GM18861 (cell line): ENCODE results near the gene PFDN4.

Experiments used
- ATAC-seq: cut with Tn5 transposase; IDR thresholded peaks from one replicate; pipeline ENCODE4 v1.9.1; 2021; ENCODE audit not compliant: unreplicated experiment

PFDN4 gene

DNA sequence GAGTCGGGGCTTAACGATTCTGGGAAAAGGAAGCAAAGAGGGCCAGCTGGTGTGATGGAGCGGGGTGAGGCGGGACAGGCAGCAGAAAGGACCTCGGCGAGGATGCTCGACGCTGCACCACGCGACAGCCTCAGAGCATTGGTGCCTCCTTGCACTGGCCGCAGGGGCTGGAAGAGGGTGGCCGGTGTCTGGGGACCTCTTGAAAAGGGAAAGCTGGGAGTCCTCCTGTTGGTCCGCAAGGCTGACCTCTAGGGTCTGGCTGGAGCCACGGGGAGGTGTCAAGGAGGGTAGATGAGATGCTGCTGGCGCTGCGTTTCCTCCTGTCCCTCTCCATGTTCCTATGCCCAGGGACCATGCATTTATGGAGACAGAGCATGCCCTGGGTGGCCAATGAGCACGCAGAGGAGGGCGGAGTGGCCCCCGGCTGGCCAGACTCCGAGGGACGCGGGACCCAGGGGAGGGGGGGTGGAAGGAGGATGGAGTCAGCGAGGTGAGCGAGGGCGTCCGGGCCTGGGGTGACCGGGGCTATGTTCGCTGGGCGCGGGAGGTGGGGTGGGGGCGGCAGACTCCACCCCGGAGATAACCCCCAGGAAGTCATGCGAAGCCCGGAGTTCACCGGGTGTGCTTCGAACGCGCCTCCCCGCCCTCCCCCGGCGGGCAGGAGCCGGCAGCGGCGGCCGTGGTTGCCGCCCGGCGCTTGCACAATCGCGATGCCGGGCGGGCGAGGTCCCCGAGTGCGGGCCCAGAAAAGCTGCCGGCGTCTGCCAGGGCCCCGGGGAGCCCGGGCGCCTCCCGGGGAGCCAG lies 34.0 kb upstream of the PFDN4 start, which contains the start of gene CYP24A1:
Gene CYP24A1 (minus strand): TSS at position 334 of the 804 bp plus-strand sequence. CDS start 407 bp downstream, outside the sequence.
- no peak for ATAC-seq

DNA sequence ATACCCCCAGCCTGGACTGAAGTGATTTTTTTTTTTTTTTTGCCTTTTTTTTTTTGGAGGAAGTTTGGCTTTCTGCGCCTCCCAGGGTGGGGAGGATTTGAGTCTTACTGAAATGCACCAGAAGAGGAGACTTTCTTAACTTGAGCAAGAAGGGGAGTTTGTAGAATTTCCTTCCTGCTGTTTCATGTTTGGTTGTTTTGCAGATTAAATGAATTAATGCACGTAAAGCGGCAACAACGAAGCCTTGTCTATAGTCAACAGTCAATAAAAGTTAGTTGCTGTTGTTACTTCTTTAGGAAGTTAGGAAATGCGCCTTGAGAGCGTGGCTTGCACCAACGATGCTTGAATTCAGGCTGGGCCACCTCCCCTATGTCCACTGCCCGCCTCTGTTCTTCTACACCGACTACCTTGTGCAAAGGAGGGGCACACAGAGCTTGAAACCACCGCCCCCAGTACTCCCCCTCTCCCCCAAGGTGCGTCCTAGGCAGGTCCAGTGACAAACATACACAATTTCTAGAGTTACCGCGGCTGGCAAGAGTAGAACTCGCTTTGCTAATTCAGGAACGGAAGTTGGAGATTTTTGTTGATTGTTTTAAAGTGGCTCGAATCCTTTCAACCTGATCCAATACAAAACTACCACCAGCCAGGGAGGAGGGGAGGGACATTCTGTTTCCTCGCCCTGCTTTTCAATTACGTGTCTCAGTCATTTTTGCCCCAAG lies 33.3 kb upstream of the PFDN4 start:
- ATAC-seq: no peak

GRCh38 chr20:54176610-54177009 lies 31.3 kb upstream of the PFDN4 start:
- no peak for ATAC-seq

- no peak for ATAC-seq
Observed at GRCh38 chr20:54177378-54177777, 30.5 kb upstream of the PFDN4 start.

- ATAC-seq: no peak
Observed at GRCh38 chr20:54178256-54178655, 29.6 kb upstream of the PFDN4 start.

- ATAC-seq: no peak
Observed at GRCh38 chr20:54179946-54180345, 27.9 kb upstream of the PFDN4 start.

DNA sequence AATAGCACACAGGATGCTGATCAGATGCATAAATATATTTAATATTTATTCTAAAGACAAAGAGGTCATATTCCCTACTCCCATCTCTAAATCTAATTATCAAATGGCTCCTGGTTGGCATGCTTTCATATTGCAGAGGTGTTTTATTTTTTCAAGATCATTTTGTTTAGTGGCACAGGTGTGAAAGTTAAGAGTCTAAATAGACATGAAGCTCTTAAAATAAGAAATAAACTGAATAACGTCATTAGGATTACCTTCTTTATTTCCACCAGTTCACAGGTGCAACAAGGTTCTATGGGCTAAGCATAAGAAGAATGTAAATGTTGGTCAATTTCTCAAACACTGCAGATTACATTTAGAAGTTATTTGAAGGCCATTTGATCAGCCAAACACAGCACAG lies 27.0 kb upstream of the PFDN4 start:
- no peak for ATAC-seq

GRCh38 chr20:54184071-54184470 lies 23.8 kb upstream of the PFDN4 start:
- no peak for ATAC-seq

- no peak for ATAC-seq
Observed at GRCh38 chr20:54184904-54185626, 22.8 kb upstream of the PFDN4 start.

GRCh38 chr20:54188132-54188849 lies 19.6 kb upstream of the PFDN4 start:
- ATAC-seq: no peak

GRCh38 chr20:54189630-54190029 lies 18.3 kb upstream of the PFDN4 start:
- no peak for ATAC-seq

- ATAC-seq: no peak
Observed at GRCh38 chr20:54190217-54190616, 17.7 kb upstream of the PFDN4 start.

GRCh38 chr20:54193817-54194216 lies 14.1 kb upstream of the PFDN4 start:
- no peak for ATAC-seq

DNA sequence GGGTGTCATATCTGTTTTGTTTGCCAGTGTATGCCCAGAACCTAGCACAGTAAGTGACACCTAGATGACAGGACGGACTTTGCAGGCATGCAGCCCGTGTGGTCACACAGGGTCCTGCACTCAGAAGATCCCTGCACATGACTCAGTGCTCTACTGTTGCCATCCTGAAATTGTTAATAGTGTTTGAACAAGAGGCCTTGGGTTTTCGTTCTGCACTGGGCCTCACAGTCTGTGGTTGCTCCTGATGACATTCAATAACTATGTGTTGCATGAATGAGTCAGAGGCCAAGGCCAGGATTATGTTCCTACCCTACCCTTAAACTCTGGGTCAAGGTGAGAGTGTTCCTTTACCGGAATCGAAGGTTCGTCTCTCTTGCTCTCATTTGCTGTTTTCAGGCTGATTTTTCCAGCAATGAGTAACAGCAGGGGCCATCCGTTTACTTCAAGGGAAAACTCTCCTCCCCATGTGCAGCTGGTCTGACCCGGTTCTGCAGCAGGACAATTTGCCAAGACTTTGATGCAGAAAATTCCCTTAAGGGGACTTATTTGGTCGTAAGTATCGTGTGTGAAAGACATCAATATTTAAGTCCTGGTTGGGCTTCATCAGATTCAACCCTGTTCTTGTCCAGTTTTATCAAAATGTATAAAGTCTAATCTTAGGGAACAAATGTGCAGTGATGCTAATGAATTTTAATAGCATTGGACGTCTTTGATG lies 13.0 kb upstream of the PFDN4 start:
- ATAC-seq: no peak

DNA sequence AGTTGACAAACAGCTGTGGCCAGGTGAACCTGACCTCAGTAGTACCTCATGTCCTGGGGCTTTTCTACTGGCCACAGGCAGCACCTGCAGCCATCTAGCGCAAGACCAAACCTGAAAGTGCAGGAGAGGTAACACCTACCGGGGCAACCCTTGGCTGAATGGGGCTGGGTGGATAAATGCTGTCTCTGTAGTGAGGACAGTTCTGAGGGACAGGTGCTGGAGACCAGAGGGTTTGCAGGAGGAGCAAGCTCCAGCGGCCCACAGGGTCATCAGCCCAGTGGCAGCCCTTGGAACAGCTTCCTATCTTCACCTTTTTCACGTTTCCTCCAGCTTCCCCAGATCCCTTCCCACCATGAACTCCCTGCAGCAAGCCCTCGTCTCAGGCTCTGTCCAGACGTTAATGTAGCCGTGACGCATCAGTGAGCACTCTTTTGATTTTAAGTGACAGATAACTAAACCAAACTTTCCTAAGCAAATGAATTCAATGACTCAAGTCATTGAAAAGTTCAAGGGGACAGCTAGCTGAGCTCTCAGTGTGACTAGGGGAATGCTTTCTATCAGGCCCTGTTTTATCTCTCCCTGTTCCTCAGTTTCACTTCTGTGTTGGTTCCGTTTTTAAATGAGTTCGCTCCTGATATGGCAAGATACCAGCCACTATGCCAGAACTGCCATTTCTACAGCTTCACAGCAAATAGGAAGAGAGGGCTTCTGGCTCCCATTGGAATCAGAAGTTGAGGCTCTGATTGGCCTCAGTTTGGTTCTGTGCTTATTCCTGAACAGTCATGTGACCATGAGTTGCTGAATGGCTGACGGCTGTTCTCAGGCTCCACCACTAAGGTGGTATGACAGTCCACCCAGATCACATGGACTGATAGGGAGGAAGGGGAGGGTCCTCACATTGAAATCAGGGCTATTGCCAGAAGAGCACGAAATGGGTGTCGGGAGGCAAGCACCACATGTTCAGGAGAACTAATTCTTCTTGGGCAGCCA lies 12.1 kb upstream of the PFDN4 start:
- ATAC-seq: peak; percentile 46

DNA sequence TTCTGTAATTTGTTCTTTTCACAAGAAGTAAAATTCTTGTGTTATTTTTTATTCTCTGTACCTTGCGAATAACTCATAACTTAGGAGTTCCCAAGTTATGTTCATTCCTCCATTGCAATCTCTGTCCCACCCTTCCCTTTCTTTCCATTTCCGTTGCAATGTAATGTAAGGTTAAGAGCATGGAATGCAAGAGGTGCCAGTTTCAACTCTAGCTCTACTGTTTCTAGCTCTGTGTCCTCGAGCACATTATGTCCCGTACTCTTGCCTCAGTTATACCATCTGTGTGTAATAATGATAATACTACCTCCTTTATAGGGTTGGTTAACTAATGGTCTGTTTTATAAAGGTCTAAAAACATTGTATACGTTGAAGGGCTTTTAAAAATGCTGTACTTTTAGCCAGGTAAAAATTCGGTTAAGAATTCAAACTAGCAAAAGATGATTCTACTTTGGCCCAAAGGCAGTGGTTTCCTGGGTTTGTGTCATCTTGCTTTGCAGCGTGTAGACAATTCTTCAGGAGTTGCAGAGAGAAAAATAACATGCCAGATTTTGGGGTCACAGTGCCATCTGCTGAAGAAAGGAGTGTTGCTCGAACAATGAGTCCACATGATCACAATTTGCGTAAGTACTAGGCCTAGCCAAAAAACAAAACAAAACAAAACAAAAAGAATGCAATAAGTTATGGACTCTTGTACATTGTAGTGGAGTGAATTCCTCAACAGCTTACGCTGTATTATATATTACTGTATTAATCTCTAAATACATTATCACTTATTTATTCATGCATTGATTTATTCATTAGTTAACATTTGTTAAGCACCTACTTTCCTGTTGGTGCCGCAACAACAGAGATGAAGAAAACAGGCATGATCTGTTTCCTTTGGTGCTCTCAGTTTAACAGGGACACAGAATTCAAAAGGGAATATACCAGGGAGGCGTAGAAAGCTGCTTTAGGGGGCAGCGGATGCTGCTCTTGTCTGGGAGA lies 10.0 kb upstream of the PFDN4 start:
- ATAC-seq: peak; percentile 47

- no peak for ATAC-seq
Observed at GRCh38 chr20:54199283-54199682, 8.6 kb upstream of the PFDN4 start.

GRCh38 chr20:54199721-54200176 lies 8.1 kb upstream of the PFDN4 start:
- ATAC-seq: no peak
